Measurements from ENCODE around the gene RPP40.

RPP40 gene

DNA sequence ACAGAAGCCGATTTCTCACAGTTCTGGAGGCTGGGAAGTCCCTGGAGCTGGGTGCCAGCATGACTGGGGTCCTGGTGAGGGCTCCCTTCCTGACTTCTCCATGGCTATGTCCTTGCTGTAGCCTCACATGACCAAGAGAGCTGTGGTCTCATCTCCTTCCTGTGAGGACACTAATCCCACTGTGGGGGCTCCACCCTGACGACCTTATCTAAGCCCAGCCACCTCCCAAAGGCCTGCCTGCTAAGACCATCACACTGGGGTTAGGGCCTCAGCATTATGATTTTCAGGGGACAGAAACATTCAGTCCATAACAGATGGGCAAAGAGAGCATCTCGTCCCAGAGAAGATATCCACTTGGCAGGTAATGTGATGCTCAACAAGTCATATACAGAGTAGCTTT is 16.8 kb downstream of the RPP40 start:
- H3K4me3 ChIP-seq (ENCODE audit: low read depth, low read length) = no peak overlapping the region
- POLR2A ChIA-PET = no interaction called here
- TF ChIP-seq CTCF (IDR thresholded peaks at IDR 0.05; ENCODE audit: insufficient read depth, low read length, missing control alignments) = no peak
- CTCF ChIA-PET = no interaction called here
- DNase-seq (ENCODE audit: low read depth, low spot score) = no peak

- DNase-seq (ENCODE audit: low read depth, low spot score) = no peak
- no peak for TF ChIP-seq CTCF (IDR thresholded peaks at IDR 0.05; ENCODE audit: insufficient read depth, low read length, missing control alignments)
- POLR2A ChIA-PET = no interaction called here
- no peak overlapping the region for H3K4me3 ChIP-seq (ENCODE audit: low read depth, low read length)
- CTCF ChIA-PET = no interaction called here
These were observed 20.5 kb downstream of the RPP40 start for GRCh38 chr6:4983322-4983721.

GRCh38 chr6:4981761-4982160 is 22.1 kb downstream of the RPP40 start:
- ChIA-PET POLR2A (no interaction called here), CTCF (interaction anchor here (1.1 to 1.2 kb wide), 2 partner anchors 22 to 26 kb away, joined by 3 read pairs; no protein-coding TSS in a partner anchor)
- TF ChIP-seq CTCF (IDR thresholded peaks at IDR 0.05; ENCODE audit: insufficient read depth, low read length, missing control alignments) = no peak
- no peak overlapping the region for H3K4me3 ChIP-seq (ENCODE audit: low read depth, low read length)
- DNase-seq (ENCODE audit: low read depth, low spot score) = no peak

DNA sequence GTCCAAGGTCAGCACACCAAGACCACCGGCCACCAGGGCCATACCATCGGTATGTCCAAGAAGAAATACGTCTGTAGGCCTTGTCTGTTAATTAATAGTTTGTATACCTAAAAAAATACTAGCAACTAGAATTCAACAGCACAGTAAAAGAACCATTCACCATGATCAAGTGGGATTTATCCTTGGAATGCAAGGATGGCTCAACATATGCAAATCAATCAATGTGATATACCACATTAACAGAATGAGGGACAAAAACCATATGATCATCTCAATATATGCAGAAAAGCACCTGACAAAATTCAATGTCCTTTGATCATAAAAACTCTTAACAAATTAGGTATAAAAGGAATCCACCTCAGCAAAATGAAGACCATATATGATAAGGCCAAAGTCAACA is 24.4 kb downstream of the RPP40 start:
- no peak overlapping the region for H3K4me3 ChIP-seq (ENCODE audit: low read depth, low read length)
- CTCF ChIA-PET = interaction anchor here (1.0 kb wide), 1 partner anchor 24 kb away, joined by 4 read pairs; no protein-coding TSS in a partner anchor
- POLR2A ChIA-PET = no interaction called here
- no peak for TF ChIP-seq CTCF (IDR thresholded peaks at IDR 0.05; ENCODE audit: insufficient read depth, low read length, missing control alignments)
- no peak for DNase-seq (ENCODE audit: low read depth, low spot score)

DNA sequence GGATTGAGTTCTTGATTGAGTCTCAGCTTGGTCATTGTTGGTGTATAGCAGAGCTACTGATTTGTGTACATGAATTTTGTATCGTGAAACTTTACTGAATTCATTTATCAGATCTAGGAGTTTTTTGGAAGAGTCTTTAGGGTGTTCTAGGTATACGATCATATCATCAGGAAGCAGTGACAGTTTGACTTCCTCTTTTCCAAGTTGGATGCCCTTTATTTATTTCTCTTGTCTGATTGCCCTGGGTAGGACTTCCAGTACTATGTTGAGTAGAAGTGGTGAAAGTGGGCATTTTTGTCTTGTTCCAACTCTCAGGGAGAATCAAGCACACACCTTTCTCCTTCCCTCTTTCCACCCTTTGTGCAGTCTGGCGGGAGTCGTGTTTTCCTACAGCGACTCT is 26.4 kb downstream of the RPP40 start:
- ChIA-PET CTCF (no interaction called here), POLR2A (no interaction called here)
- no peak overlapping the region for H3K4me3 ChIP-seq (ENCODE audit: low read depth, low read length)
- no peak for DNase-seq (ENCODE audit: low read depth, low spot score)
- no peak for TF ChIP-seq CTCF (IDR thresholded peaks at IDR 0.05; ENCODE audit: insufficient read depth, low read length, missing control alignments)

- DNase-seq (ENCODE audit: low read depth, low spot score) = no peak
- ChIA-PET CTCF (no interaction called here), POLR2A (no interaction called here)
- no peak for TF ChIP-seq CTCF (IDR thresholded peaks at IDR 0.05; ENCODE audit: insufficient read depth, low read length, missing control alignments)
- H3K4me3 ChIP-seq (ENCODE audit: low read depth, low read length) = no peak overlapping the region
These were observed 28.3 kb downstream of the RPP40 start for GRCh38 chr6:4975506-4975905.

Measured in AG04449 (cell line).